SK-N-MC (cell line): Measurements from ENCODE around the gene METTL21A.

Source experiments
- EZH2 ChIP-seq: fragments of 200-600 bp; sonication (generic); IDR thresholded peaks from one replicate; pipeline ENCODE4 v1.6.1; 2017; ENCODE audit warnings: antibody characterized with exemption
- POLR2AphosphoS5 ChIP-seq: IDR thresholded peaks from 2 replicates; pipeline ENCODE4 v1.6.1; 2012; ENCODE audit warnings: mild to moderate bottlenecking, low read depth, low read length, borderline replicate concordance

DNA sequence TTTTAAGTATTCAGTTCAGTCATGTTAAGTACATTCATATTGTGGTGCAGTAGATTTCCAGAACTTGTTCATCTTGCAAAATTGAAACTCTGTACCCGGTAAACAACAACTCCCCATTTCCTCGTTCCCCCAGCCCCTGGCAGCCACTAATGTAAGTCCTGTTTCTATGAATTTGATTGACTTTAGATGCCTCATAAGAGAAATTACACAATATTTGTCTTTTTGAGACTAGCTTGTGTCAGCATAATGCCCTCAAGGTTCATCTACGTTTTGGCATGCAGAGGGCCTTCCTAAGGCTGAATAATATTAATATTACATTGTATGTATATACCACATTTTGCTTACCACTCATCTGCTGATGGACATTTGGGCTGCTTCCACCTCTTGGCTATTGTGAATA is 30.9 kb downstream of the METTL21A start:
- TF ChIP-seq POLR2AphosphoS5: no peak
- TF ChIP-seq EZH2: no peak
